IMR-90 (cell line): ENCODE measurements around the gene SYAP1. TPM values are rescaled to one million over a fixed set of nuclear protein-coding genes. Genes with fewer than 3 reads are reported as not detected.
"Not testable (repeated sequence)": the region's sequence is repeated elsewhere in the genome, so short reads cannot be mapped to it uniquely, and the experiment has no call there.

Source experiments
- ATAC-seq: fragments of 200-7000 bp; cut with Tn5 transposase; 2 replicates; pipeline ENCODE4 v1.9.1; 2020; ENCODE audit warnings: low read depth, mild to moderate bottlenecking, moderate library complexity
- BruUV-seq: library from RNA; stranded (reverse); fragments of 400-500 nt; replicated peaks from 2 replicates; lab custom pipeline; 2021; lab: Mats Ljungman, UMichigan
- CTCF ChIA-PET: fragments of 300-600 bp; formaldehyde crosslinking; extraction: SDS; loops from one replicate; lab custom pipeline; 2021; ENCODE audit warnings: antibody characterized with exemption; lab: Yijun Ruan, JAX
- POLR2A ChIA-PET: fragments of 300-600 bp; sonication (Branson Sonifier 250); formaldehyde crosslinking; loops from one replicate; lab custom pipeline; 2022; ENCODE audit warnings: antibody characterized with exemption; ENCODE audit not compliant: unreplicated experiment; lab: Charles Lee
- DNase-seq: peaks from one replicate; pipeline ENCODE4 v3.0.0; 2013
- H2AFZ ChIP-seq: replicated peaks from 2 replicates; pipeline ENCODE3; 2013; ENCODE audit warnings: low read length, mild to moderate bottlenecking; ENCODE audit not compliant: poor library complexity
- H2AK5ac ChIP-seq: 2 replicates; pipeline ENCODE4 v1.6.1; 2013; ENCODE audit warnings: low read depth, low read length, inconsistent platforms
- H2AK9ac ChIP-seq: replicated peaks from 2 replicates; pipeline ENCODE3; 2013; ENCODE audit warnings: mild to moderate bottlenecking, low read depth, low read length, moderate library complexity; ENCODE audit not compliant: poor library complexity
- H2BK120ac ChIP-seq: 2 replicates; pipeline ENCODE4 v1.6.1; 2013; ENCODE audit warnings: low read depth, low read length, inconsistent platforms
- H2BK15ac ChIP-seq: 3 replicates; pipeline ENCODE4 v1.6.1; 2013; ENCODE audit warnings: low read depth, low read length, inconsistent platforms
- H2BK20ac ChIP-seq: 2 replicates; pipeline ENCODE4 v1.6.1; 2013; ENCODE audit warnings: low read depth, mild to moderate bottlenecking, inconsistent platforms, low read length, moderate library complexity
- H2BK5ac ChIP-seq: 2 replicates; pipeline ENCODE4 v1.6.1; 2013; ENCODE audit warnings: mild to moderate bottlenecking, low read depth, low read length, inconsistent platforms; ENCODE audit not compliant: poor library complexity, severe bottlenecking
- H3K14ac ChIP-seq: replicated peaks from 2 replicates; pipeline ENCODE4 v1.6.1; 2013; ENCODE audit warnings: low read depth, low read length, inconsistent platforms
- H3K18ac ChIP-seq: 2 replicates; pipeline ENCODE4 v1.6.1; 2013; ENCODE audit warnings: low read depth, low read length, control low read depth
- H3K23ac ChIP-seq: 2 replicates; pipeline ENCODE4 v1.6.1; 2013; ENCODE audit warnings: low read depth, low read length, inconsistent platforms
- H3K27ac ChIP-seq: 2 replicates; pipeline ENCODE4 v1.5.1; 2013; ENCODE audit warnings: mild to moderate bottlenecking, control low read depth, low read length; ENCODE audit not compliant: insufficient read depth
- H3K27me3 ChIP-seq: 2 replicates; pipeline ENCODE4 v1.6.1; 2013; ENCODE audit warnings: low read length; ENCODE audit not compliant: control insufficient read depth, insufficient read depth
- H3K36me3 ChIP-seq: 2 replicates; pipeline ENCODE4 v1.6.1; 2013; ENCODE audit warnings: low read length, mixed read lengths; ENCODE audit not compliant: control insufficient read depth, insufficient read depth
- H3K4ac ChIP-seq: 2 replicates; pipeline ENCODE4 v1.6.1; 2013; ENCODE audit warnings: low read depth, low read length, inconsistent platforms
- H3K4me1 ChIP-seq: 2 replicates; pipeline ENCODE4 v1.6.1; 2013; ENCODE audit warnings: low read length, mixed read lengths; ENCODE audit not compliant: control insufficient read depth, insufficient read depth
- H3K4me2 ChIP-seq: 2 replicates; pipeline ENCODE4 v1.6.1; 2013; ENCODE audit warnings: low read depth, mild to moderate bottlenecking, control low read depth, low read length, moderate library complexity
- H3K4me3 ChIP-seq: 2 replicates; pipeline ENCODE4 v1.5.1; 2013; ENCODE audit warnings: low read depth, mild to moderate bottlenecking, control low read depth, low read length, moderate library complexity; ENCODE audit not compliant: insufficient read depth
- H3K56ac ChIP-seq: 2 replicates; pipeline ENCODE4 v1.6.1; 2013; ENCODE audit warnings: low read length, inconsistent platforms; ENCODE audit not compliant: insufficient read depth; ENCODE audit errors: extremely low read depth
- H3K79me1 ChIP-seq, 2 experiments: 2 replicates each; pipeline ENCODE4 v1.6.1; 2013; ENCODE audit warnings: low read length in 2 of 2, inconsistent platforms in 1 of 2, low read depth in 1 of 2
- H3K9ac ChIP-seq: 2 replicates; pipeline ENCODE4 v1.6.1; 2013; ENCODE audit warnings: low read depth, low read length, control low read depth
- H3K9me1 ChIP-seq: 2 replicates; pipeline ENCODE4 v1.6.1; 2013; ENCODE audit warnings: low read length, inconsistent platforms; ENCODE audit not compliant: insufficient read depth
- H3K9me3 ChIP-seq: 2 replicates; pipeline ENCODE4 v1.6.1; 2013; ENCODE audit warnings: low read length; ENCODE audit not compliant: control insufficient read depth, insufficient read depth
- H4K20me1 ChIP-seq: 2 replicates; pipeline ENCODE4 v1.6.1; 2013; ENCODE audit warnings: low read length, inconsistent platforms; ENCODE audit not compliant: insufficient read depth
- H4K5ac ChIP-seq: 2 replicates; pipeline ENCODE4 v1.6.1; 2013; ENCODE audit warnings: mild to moderate bottlenecking, low read depth, low read length, control low read depth
- H4K8ac ChIP-seq, 2 experiments: 2 replicates each; pipeline ENCODE4 v1.6.1; 2013; ENCODE audit warnings: low read depth in 2 of 2, low read length in 2 of 2, control low read depth in 1 of 2, inconsistent platforms in 1 of 2
- H4K91ac ChIP-seq: 2 replicates; pipeline ENCODE4 v1.6.1; 2013; ENCODE audit warnings: low read depth, low read length, inconsistent platforms; ENCODE audit not compliant: insufficient read depth
- BHLHE40 ChIP-seq: fragments of 150-350 bp; IDR thresholded peaks from 2 replicates; pipeline ENCODE4 v1.6.1; 2016; ENCODE audit warnings: mild to moderate bottlenecking, low read depth, low read length
- RCOR1 ChIP-seq: IDR thresholded peaks from 2 replicates; pipeline ENCODE4 v1.6.1; 2012; ENCODE audit warnings: mild to moderate bottlenecking, low read length, improper control_type of control experiment; ENCODE audit not compliant: insufficient replicate concordance
- WGBS, 2 experiments: methylation state at CpG; one replicate each; pipeline versions ENCODE4 v1.1.5 to v1.1.7; 2013; ENCODE audit warnings: missing lambda C conversion rate in 2 of 2; ENCODE audit not compliant: insufficient read length in 1 of 2; ENCODE audit errors: extremely low coverage in 2 of 2; 5-methylcytosine and 5-hydroxymethylcytosine counted together
- dilution Hi-C: fragments of 300-500 bp; cut with HindIII; formaldehyde crosslinking; loops from one replicate; pipeline ENCODE4 v1.14.3; 2018; ENCODE audit warnings: low sequenced_read_pairs; ENCODE audit not compliant: unreplicated experiment
- in situ Hi-C: fragments of 300-500 bp; cut with MboI; formaldehyde crosslinking; loops from 3 replicates; pipeline ENCODE4 v1.14.3; 2019; ENCODE audit warnings: low sequenced_read_pairs, inconsistent platforms, mixed read lengths
- intact Hi-C: fragments of 100-400 bp; cut with micrococcal nuclease; formaldehyde crosslinking; loops from 2 replicates; pipeline ENCODE4 v1.10.0; 2022
- polyA plus RNA-seq, 3 experiments: library from polyadenylated mRNA; depleted of rRNA; stranded (reverse); fragments of >200 nt; gene quantifications; 2 replicates each; pipeline ENCODE4 v1.2.3, GENCODE V29; 2012; ENCODE audit warnings: low replicate concordance in 1 of 3
- total RNA-seq: library from RNA; depleted of rRNA; stranded (reverse); fragments of >200 nt; gene quantifications from 2 replicates; pipeline ENCODE4 v1.2.3, GENCODE V29; 2012

Gene SYAP1
- total and polyA plus RNA-seq, 2 of the 4 experiments (the other 2 are of a cell fraction), result 17.7 to 35.0 TPM

- ATAC-seq (no peak), DNase-seq (no peak)
- TF ChIP-seq BHLHE40 (no peak), RCOR1 (no peak)
- Histone ChIP-seq H2AFZ (no peak overlapping the region), H4K91ac (no peak overlapping the region), H3K14ac (no peak overlapping the region), H4K5ac (no peak overlapping the region), H3K4me2 (no peak overlapping the region), H2BK20ac (no peak overlapping the region), H3K4me3 (no peak overlapping the region), H3K23ac (no peak overlapping the region), H3K27me3 (peaks cover 4% of the 10 kb centered on the region), H3K9ac (no peak overlapping the region), H3K27ac (no peak overlapping the region), H2AK5ac (no peak overlapping the region), H3K79me1 (no peaks in the 10 kb centered on the region), H2BK120ac (no peak overlapping the region), H3K4me1 (no peaks in the 10 kb centered on the region), H3K4ac (no peak overlapping the region), H4K20me1 (no peaks in the 10 kb centered on the region), H3K9me3 (no peaks in the 10 kb centered on the region), H3K18ac (no peak overlapping the region), H3K9me1 (no peaks in the 10 kb centered on the region), H3K56ac (no peak overlapping the region), H4K8ac (no peak overlapping the region), H2BK15ac (no peak overlapping the region), H2BK5ac (no peak overlapping the region), H2AK9ac (no peak overlapping the region), H3K36me3 (no peaks in the 10 kb centered on the region)
- BruUV-seq, result no TSS peak
- dilution Hi-C loops (no loop called here), in situ Hi-C loops (no loop called here), intact Hi-C loops (no loop called here)
- ChIA-PET CTCF (no interaction called here), POLR2A (no interaction called here)
Measured at GRCh38 chrX:16778993-16779392, 59.6 kb downstream of the SYAP1 start.

DNA sequence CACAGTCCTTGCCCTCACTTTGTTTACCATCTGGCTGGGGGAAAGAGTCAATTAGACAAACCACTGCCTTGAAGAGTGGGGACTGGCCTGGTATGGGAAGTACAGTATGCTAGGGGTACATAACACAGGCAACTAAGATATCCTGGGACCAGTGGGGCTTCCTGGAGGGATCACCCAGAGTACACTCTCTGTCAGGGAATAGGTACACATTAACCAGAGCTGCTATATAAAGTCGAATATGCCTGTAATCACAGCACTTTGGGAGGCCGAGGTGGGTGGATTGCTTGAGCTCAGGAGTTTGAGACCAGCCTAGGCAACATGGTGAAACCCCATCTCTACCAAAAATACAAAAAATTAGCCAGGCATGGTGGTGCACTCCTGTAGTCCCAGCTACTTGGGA lies 60.4 kb downstream of the SYAP1 start:
- DNase-seq, H3K9me3 ChIP-seq, POLR2A ChIA-PET, H3K27me3 ChIP-seq, H2AFZ ChIP-seq, H3K23ac ChIP-seq, H3K14ac ChIP-seq, H3K56ac ChIP-seq, in situ Hi-C loops, dilution Hi-C loops, H3K18ac ChIP-seq, H4K20me1 ChIP-seq, H3K4me1 ChIP-seq, H3K4me3 ChIP-seq, H4K5ac ChIP-seq, H3K9ac ChIP-seq, CTCF ChIA-PET, H3K27ac ChIP-seq, H2AK5ac ChIP-seq, H3K4ac ChIP-seq, H2AK9ac ChIP-seq, H2BK20ac ChIP-seq, H3K36me3 ChIP-seq, H2BK120ac ChIP-seq, BruUV-seq, H3K79me1 ChIP-seq, H3K9me1 ChIP-seq, ATAC-seq, H2BK15ac ChIP-seq, intact Hi-C loops, H4K91ac ChIP-seq, H4K8ac ChIP-seq, H2BK5ac ChIP-seq, H3K4me2 ChIP-seq: not testable (repeated sequence)
- no CpG with 5 or more reads among the region's 2 CpGs for WGBS, 2 experiments
